Activated CD4-positive, alpha-beta T cell treated with anti-CD3 and anti-CD28 coated beads for 24 hours (primary cell): Measurements from ENCODE around the gene KCNJ10.

ENCODE experiments used
- DNase-seq, 2 donors: peaks; one replicate each; pipeline ENCODE4 v3.0.0-alpha.2; 2020; ENCODE audit warnings: low read depth in 2 of 2

Gene KCNJ10

GRCh38 chr1:160084771-160085321 lies 14.9 kb upstream of the KCNJ10 start:
- DNase-seq: no peak

GRCh38 chr1:160083968-160084770 lies 14.2 kb upstream of the KCNJ10 start:
- DNase-seq: peak; percentile 65 to 68

GRCh38 chr1:160082926-160083325 lies 13.0 kb upstream of the KCNJ10 start:
- no peak for DNase-seq

- DNase-seq: no peak
These were observed 12.5 kb upstream of the KCNJ10 start for GRCh38 chr1:160082487-160082886.

GRCh38 chr1:160081261-160081936 lies 11.4 kb upstream of the KCNJ10 start, which contains the start of gene KCNJ9:
Gene KCNJ9 (plus strand): TSS chr1:160081538. CDS start chr1:160084031, 2,493 bp downstream.
- DNase-seq: no peak

GRCh38 chr1:160080381-160081100 lies 10.6 kb upstream of the KCNJ10 start:
- DNase-seq: no peak

- DNase-seq: no peak
These were observed 9.5 kb upstream of the KCNJ10 start for GRCh38 chr1:160079448-160079847.

- DNase-seq: peak; percentile 38 to 46
These were observed 8.7 kb upstream of the KCNJ10 start for GRCh38 chr1:160078512-160079195.

GRCh38 chr1:160077486-160077885 lies 7.5 kb upstream of the KCNJ10 start:
- DNase-seq: no peak

- no peak for DNase-seq
These were observed 6.3 kb upstream of the KCNJ10 start for GRCh38 chr1:160076295-160076694.

- no peak for DNase-seq
These were observed 5.9 kb upstream of the KCNJ10 start for GRCh38 chr1:160075836-160076235.

GRCh38 chr1:160074865-160075264 lies 4.9 kb upstream of the KCNJ10 start:
- no peak for DNase-seq

GRCh38 chr1:160071289-160071688 lies 1.3 kb upstream of the KCNJ10 start:
- no peak for DNase-seq

- peak; percentile 40 to 44 for DNase-seq
These were observed 543 bp upstream of the KCNJ10 start for GRCh38 chr1:160070243-160071163.

GRCh38 chr1:160068225-160068624 lies 1.7 kb downstream of the KCNJ10 start:
- no peak for DNase-seq

- DNase-seq: no peak
These were observed 2.9 kb downstream of the KCNJ10 start for GRCh38 chr1:160066829-160067745.

GRCh38 chr1:160064746-160065145 lies 5.2 kb downstream of the KCNJ10 start:
- DNase-seq: no peak

- no peak for DNase-seq
These were observed 5.8 kb downstream of the KCNJ10 start for GRCh38 chr1:160064164-160064563.

GRCh38 chr1:160063176-160063575 lies 6.8 kb downstream of the KCNJ10 start:
- no peak for DNase-seq

- no peak for DNase-seq
These were observed 7.8 kb downstream of the KCNJ10 start for GRCh38 chr1:160062230-160062532.
